NCI-H524 treated with DMSO at 0.1 percent for 48 hours (cell line): ENCODE data around the gene GABPB1.

Experiments
- DNase-seq: peaks from one replicate; lab custom pipeline; 2025; lab: John Stamatoyannopoulos, UW

GABPB1 gene

GRCh38 chr15:50277370-50277769 lies 77.6 kb downstream of the GABPB1 start:
- DNase-seq = no peak

DNA sequence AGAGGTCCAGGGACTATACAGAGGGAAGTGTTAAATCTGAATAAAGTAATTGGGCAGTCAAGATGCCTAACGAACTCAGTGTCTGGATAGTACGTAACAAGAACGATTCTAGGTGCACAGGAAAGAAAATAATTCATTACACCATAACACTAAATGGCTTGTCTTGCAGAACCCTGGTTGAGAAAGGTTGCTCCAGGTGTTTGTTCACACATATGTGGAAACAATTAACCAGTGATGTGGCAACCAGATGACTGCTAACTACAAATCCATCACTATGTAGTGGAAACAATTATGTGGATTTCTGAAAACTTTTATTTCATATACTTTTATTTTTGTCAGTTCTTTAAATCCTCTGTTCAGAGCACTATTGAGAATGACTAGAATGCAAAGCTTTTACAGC lies 79.1 kb downstream of the GABPB1 start:
- DNase-seq = no peak

GRCh38 chr15:50275091-50275490 lies 79.9 kb downstream of the GABPB1 start:
- DNase-seq = no peak

DNA sequence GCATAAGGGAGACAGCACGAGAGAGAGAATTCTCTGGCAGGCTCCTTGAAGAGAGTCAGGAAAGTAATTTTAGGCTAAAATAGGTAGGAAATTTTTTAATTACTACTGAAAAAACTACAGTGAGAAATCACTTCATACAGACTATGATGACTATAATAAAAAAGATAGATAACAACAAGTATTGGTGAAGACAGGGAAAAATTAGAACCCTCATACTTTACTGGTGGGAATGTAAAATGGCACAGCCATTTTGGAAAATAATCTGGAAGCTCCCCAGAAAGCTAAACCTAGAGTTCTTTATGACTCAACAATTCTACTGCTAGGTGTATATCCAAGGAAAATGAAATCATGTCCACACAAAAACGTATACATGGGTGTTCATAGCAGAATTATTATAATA lies 87.4 kb downstream of the GABPB1 start:
- no peak for DNase-seq

GRCh38 chr15:50265620-50266019 lies 89.4 kb downstream of the GABPB1 start, which contains the start of gene HDC:
HDC (minus strand) TSS chr15:50265726; CDS start chr15:50265623, 103 bp downstream.
- DNase-seq = no peak

DNA sequence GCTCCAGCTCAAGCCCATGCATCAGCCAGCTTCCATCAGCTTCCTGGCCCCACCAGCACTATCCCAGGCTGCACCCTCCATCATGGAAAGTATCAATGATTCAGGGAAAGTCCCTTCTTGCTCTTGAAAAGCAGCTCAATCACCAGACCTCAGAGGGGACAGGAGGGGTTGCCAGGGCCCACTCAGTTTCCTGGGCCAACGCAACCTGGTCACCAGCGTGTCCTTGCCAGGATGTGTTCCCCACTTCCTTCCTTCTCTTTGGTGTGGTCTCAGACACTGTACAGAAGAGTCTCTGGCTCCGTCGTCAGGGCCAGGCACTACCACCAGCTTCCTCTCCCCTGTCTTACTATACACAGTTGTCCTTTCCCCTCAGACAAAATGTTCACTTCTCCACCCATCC lies 92.5 kb downstream of the GABPB1 start:
- no peak for DNase-seq

DNA sequence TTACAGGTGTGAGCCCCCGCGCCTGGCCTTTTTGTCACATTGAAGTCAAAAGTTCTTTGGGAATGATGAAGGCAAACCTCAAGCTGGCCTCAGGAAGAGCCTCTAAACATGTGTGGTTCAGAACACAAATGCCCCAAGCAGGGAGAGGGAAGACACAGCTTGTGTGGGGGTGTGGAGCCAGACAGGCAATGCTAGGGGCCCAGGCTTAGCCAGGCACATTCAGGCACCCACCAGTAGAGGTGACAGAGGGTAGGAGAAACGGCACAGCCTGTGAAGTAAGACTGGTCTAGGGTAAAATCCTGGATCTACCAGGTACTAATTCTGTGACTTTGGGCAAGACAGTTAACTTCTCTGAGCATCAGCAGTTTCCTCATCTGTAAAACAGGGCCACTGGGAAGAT lies 93.0 kb downstream of the GABPB1 start:
- no peak for DNase-seq

- DNase-seq = no peak
Measured at GRCh38 chr15:50260969-50261496, 94.0 kb downstream of the GABPB1 start.

GRCh38 chr15:50259276-50259675 lies 95.7 kb downstream of the GABPB1 start:
- DNase-seq = no peak

GRCh38 chr15:50257924-50258323 lies 97.1 kb downstream of the GABPB1 start:
- DNase-seq = no peak

DNA sequence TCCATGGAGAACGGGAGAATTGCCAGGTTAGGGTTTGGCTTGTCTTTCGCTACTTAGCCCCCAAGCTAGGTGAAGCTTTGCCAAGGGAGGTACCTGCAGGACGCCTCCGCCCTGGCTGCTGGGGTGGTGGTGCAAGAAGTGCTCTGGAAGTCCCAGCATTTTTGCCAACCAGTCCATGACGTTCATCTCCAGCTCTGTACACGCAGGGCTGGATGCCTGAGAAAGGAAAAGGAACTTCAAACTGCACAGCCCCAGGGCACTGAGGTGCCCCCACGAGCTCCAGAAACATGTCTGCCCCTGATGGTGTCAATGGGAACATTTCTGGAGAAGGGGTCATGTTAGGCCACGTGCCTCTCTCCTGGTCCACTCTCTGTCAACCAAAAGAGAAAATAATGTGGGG lies 97.7 kb downstream of the GABPB1 start:
- DNase-seq = no peak

GRCh38 chr15:50256188-50257041 lies 98.6 kb downstream of the GABPB1 start:
- no peak for DNase-seq

GRCh38 chr15:50252556-50252955 lies 102.4 kb downstream of the GABPB1 start:
- no peak for DNase-seq

- no peak for DNase-seq
Measured at GRCh38 chr15:50251638-50252182, 103.3 kb downstream of the GABPB1 start.

DNA sequence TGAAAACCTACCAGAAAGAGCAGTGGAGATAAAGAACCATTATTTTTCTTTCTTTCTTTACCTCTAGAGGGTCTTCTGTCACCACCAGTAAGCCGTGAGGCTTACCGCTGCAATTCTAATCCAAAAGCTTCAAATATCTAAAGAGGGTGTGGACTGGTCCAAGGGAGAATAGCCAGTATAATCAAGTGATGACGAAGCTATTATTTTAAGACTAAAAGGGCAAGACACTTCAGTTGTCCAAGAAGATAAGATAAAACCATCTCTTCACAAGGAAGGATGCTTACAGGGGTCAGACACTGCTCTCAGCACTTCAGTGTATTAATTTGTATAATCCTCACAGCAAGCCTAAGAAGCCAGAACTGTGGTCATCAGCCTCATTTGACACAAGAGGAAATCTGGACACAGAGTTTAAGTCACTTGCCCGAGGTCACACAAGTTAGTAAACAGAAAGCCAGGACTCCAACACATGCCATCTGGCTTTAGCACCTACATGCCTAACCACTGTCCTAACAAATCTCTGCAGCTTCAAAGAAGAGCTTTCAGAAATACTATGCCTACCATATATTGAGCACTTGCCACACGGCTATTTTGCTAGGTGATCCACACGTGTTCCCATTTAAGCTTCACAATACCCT lies 104.1 kb downstream of the GABPB1 start:
- DNase-seq = no peak

DNA sequence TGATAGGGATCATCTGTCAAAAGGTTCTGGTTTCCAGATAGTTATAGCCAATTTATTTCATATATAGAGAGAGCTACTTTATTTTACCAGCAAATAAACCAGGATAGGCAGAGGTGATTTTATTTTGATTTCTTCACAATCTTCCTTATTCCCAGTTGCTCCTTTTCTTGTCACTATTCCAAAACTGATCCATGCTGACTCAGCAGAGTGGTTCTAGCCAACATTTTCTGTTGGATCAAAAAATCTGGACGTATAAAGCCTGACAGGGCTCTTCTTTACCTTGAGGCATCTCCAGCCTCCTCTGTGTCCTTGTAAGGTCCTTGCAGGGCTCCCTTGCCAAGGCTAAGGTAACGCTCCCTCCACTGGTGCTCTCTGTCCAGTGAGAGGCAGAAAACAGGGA lies 105.3 kb downstream of the GABPB1 start:
- DNase-seq = no peak

- DNase-seq = no peak
Measured at GRCh38 chr15:50248994-50249582, 105.9 kb downstream of the GABPB1 start.

GRCh38 chr15:50247819-50248655 lies 107.0 kb downstream of the GABPB1 start:
- no peak for DNase-seq

- DNase-seq = no peak
Measured at GRCh38 chr15:50246631-50247030, 108.4 kb downstream of the GABPB1 start.

GRCh38 chr15:50244959-50245624 lies 109.9 kb downstream of the GABPB1 start:
- DNase-seq = no peak

GRCh38 chr15:50244153-50244552 lies 110.8 kb downstream of the GABPB1 start:
- no peak for DNase-seq
